ENCODE results near the gene PDP2.

PDP2 gene

DNA sequence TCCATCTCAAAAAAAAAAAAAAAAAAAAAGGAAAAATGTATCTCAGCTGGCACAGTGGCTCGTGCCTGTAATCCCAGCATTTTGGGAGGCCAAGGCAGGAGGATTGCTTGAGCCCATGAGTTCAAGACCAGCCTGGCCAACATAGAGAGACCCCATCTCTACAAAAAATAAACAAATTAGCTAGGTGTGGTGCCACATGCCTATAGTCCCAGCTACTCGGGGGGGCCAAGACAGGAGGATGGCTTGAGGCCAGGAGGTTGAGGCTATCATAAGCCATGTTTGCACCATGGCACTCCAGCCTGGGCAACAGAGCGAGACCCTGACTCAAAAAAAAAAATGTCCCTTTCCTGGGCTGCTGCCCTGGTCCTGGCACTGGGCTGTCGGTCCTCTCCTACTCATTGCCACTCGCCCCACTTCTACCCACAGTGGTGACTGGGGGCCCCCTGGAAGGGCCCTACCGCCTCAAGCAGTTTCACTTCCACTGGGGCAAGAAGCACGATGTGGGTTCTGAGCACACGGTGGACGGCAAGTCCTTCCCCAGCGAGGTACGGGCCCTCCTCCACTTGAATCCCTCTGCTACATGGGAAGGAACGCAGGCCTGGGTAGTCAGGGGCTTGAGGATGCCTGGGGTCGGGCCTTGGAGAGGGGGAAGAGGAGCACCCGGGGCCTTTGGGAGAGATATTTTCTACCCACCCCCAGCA is 30.1 kb upstream of the PDP2 start:
- Histone ChIP-seq H3K9me3 (ENCODE audit: control extremely low read depth in 1 of 5, control insufficient read depth in 4 of 5, insufficient read depth in 2 of 5, low read depth in 1 of 5, low read length in 4 of 5) (no peaks in the 10 kb centered on the region), H3K27ac (ENCODE audit: insufficient read depth in 1 of 2, low read depth in 1 of 2, low read length in 2 of 2, poor library complexity in 1 of 2, severe bottlenecking in 2 of 2) (no peak overlapping the region), H3K36me3 (ENCODE audit: control insufficient read depth in 4 of 4, insufficient read depth in 4 of 4, low read length in 3 of 4) (no peaks in the 10 kb centered on the region), H3K27me3 (replicated peaks in 2 of 5; ENCODE audit: control insufficient read depth in 4 of 5, insufficient read depth in 5 of 5, low read length in 4 of 5) (peaks cover 0 to 18% (median 14%) of the 10 kb centered on the region in 5 experiments), H3K4me1 (ENCODE audit: control extremely low read depth in 1 of 4, control insufficient read depth in 4 of 4, insufficient read depth in 4 of 4, low read length in 3 of 4) (peaks cover 0 to 13% (median 9%) of the 10 kb centered on the region in 4 experiments), H3K4me3 (ENCODE audit: control insufficient read depth in 1 of 7, extremely low read depth in 1 of 7, insufficient read depth in 4 of 7, low read depth in 2 of 7, low read length in 6 of 7) (no peak overlapping the region)
- ChIA-PET POLR2A (no interaction called here), CTCF (interaction anchor here (1.4 to 10.4 kb wide), 6 partner anchors 8 to 23 kb away, joined by 3 to 67 read pairs (median 4); no protein-coding TSS in a partner anchor)
- no peak for DNase-seq
- 93% methylated on average over 11 of the region's 14 CpGs for WGBS (ENCODE audit: insufficient coverage)

DNA sequence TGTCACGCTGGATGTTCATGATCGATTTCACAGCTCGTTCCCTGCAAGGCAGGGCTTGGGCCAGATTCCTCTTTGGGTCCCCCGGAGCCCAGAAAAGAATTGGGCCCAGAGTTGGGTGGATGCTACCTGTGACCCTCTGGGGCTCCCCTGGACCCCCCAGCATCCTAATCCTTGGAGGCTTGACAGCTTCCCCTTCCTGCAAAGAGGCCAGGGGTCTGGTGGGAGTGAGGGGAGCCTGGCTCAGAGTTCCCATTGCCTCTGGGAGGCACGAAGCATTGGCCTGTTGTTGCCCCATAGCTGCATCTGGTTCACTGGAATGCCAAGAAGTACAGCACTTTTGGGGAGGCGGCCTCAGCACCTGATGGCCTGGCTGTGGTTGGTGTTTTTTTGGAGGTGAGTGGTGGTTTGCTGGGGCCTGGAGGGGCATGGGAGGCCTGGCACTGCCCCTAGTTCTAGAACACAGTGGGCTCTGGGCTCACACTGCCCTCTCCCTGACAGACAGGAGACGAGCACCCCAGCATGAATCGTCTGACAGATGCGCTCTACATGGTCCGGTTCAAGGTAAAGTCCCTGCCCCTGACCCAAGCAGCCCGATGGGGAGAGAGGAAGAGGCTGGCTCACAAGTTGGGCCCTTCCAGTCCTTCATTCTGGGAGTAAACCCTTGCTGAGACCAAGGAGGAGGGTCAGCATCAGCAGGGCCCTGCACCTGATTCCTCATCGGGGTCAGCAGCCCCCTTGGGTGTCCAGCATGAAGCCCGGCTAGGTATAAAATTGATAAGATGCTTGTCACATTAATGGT is 28.9 kb upstream of the PDP2 start:
- CTCF ChIA-PET, result interaction anchor here (1.4 to 10.4 kb wide), 4 partner anchors 9 to 22 kb away, joined by 5 to 67 read pairs (median 6); partner anchors contain the start of gene NAE1
- Histone ChIP-seq H3K36me3 (ENCODE audit: control insufficient read depth in 4 of 4, insufficient read depth in 4 of 4, low read length in 3 of 4) (no peaks in the 10 kb centered on the region), H3K9me3 (ENCODE audit: control extremely low read depth in 1 of 5, control insufficient read depth in 4 of 5, insufficient read depth in 2 of 5, low read depth in 1 of 5, low read length in 4 of 5) (no peaks in the 10 kb centered on the region), H3K27ac (ENCODE audit: insufficient read depth in 1 of 2, low read depth in 1 of 2, low read length in 2 of 2, poor library complexity in 1 of 2, severe bottlenecking in 2 of 2) (no peak overlapping the region), H3K27me3 (replicated peaks in 2 of 5; ENCODE audit: control insufficient read depth in 4 of 5, insufficient read depth in 5 of 5, low read length in 4 of 5) (peaks cover 0 to 12% (median 4%) of the 10 kb centered on the region in 5 experiments), H3K4me1 (ENCODE audit: control extremely low read depth in 1 of 4, control insufficient read depth in 4 of 4, insufficient read depth in 4 of 4, low read length in 3 of 4) (peaks cover 0 to 13% (median 9%) of the 10 kb centered on the region in 4 experiments), H3K4me3 (ENCODE audit: control insufficient read depth in 1 of 7, extremely low read depth in 1 of 7, insufficient read depth in 4 of 7, low read depth in 2 of 7, low read length in 6 of 7) (no peak overlapping the region)
- no peak for DNase-seq
- WGBS (ENCODE audit: insufficient coverage), result 99% methylated on average over 12 of the region's 13 CpGs
- POLR2A ChIA-PET, result no interaction called here

DNA sequence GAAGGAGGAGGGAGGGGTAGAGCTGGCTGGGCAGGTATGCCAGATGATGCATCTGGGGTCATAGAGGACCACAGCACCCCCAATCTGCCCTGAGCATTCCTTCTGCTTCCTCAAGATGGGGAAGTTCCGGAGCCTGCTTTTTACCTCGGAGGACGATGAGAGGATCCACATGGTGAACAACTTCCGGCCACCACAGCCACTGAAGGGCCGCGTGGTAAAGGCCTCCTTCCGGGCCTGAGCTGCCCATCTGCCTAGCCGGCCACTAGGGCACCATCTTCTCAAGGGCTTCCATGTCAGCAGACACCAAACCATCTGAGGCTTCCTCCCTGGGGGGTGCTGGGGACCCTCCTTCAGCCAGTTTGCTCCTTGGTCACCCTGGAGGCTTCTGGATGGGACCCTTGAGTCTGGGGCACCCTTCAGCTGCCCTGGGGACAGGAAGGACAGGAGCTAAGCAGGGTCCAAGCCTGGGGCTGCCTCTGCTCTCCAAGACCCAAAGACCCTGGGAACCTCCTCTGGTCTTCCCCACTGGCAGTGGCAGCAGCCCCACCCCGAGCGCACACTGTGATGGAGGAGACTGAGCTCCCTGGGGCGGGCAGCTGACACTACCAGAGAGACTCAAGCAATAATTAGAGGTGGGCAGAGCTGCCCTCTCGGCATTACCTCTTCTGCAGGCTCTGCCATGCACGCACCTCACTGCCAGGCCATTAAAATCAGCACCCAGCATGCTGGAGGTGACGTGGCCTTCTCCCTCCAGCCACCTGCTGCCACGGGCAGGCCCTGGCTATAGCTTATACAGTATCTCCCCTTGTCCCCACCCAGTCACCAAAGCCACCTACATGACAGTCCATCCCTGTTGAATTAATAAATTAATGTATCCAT is 26.8 kb upstream of the PDP2 start:
- Histone ChIP-seq H3K27ac (ENCODE audit: insufficient read depth in 1 of 2, low read depth in 1 of 2, low read length in 2 of 2, poor library complexity in 1 of 2, severe bottlenecking in 2 of 2) (no peak overlapping the region), H3K36me3 (ENCODE audit: control insufficient read depth in 4 of 4, insufficient read depth in 4 of 4, low read length in 3 of 4) (no peaks in the 10 kb centered on the region), H3K4me1 (ENCODE audit: control extremely low read depth in 1 of 4, control insufficient read depth in 4 of 4, insufficient read depth in 4 of 4, low read length in 3 of 4) (peaks cover 0 to 13% (median 9%) of the 10 kb centered on the region in 4 experiments), H3K27me3 (replicated peaks in 2 of 5; ENCODE audit: control insufficient read depth in 4 of 5, insufficient read depth in 5 of 5, low read length in 4 of 5) (peaks cover 0 to 9% (median 0%) of the 10 kb centered on the region in 5 experiments), H3K4me3 (ENCODE audit: control insufficient read depth in 1 of 7, extremely low read depth in 1 of 7, insufficient read depth in 4 of 7, low read depth in 2 of 7, low read length in 6 of 7) (no peak overlapping the region), H3K9me3 (ENCODE audit: control extremely low read depth in 1 of 5, control insufficient read depth in 4 of 5, insufficient read depth in 2 of 5, low read depth in 1 of 5, low read length in 4 of 5) (no peaks in the 10 kb centered on the region)
- DNase-seq, result peak; percentile 73 to 94 (median 92)
- ChIA-PET POLR2A (no interaction called here), CTCF (interaction anchor here (0.8 to 6.1 kb wide), 11 partner anchors 14 to 113 kb away, joined by 3 to 73 read pairs (median 6); partner anchors contain the start of genes NAE1 and PDP2)
- 38% methylated on average over 13 of the region's 15 CpGs for WGBS (ENCODE audit: insufficient coverage)

DNA sequence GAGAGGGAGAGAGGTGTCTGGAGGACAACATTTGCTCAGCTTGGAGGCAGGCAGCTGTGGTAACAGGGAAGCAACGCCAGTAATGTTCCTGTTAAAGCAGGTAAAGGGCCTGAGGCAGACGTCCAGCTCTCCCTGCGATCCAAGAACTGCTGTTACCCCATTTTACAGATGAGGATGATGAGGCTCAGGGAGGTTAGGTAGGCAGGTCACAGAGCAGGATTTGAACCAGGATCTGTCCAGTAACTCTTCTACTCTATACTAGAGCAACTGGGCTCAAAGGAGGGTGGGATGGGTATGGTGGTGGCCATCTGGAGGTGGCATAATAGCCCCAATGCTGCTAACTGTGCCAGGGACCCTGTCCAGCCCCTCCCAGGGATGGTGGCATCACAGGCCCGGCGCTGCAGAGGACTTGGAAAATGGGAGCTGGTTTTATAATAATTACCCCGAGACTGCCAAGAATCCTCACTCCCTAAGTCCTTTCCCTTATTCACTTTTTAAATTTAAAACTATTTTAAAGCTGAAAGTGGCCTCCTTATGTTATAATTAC is 24.1 kb upstream of the PDP2 start:
- H3K4me3 ChIP-seq (ENCODE audit: control insufficient read depth in 1 of 7, extremely low read depth in 1 of 7, insufficient read depth in 4 of 7, low read depth in 2 of 7, low read length in 6 of 7), result no peak overlapping the region
- 91% methylated on average over 6 of the region's 6 CpGs for WGBS (ENCODE audit: insufficient coverage)
- no peak for DNase-seq
- no peak overlapping the region for H3K27ac ChIP-seq (ENCODE audit: insufficient read depth in 1 of 2, low read depth in 1 of 2, low read length in 2 of 2, poor library complexity in 1 of 2, severe bottlenecking in 2 of 2)
- ChIA-PET CTCF (interaction anchor here (0.8 to 6.1 kb wide), 7 partner anchors 11 to 105 kb away, joined by 3 to 73 read pairs (median 5); partner anchors contain the start of gene DYNC1LI2), POLR2A (no interaction called here)
- no peaks in the 10 kb centered on the region for H3K36me3 ChIP-seq (ENCODE audit: control insufficient read depth in 4 of 4, insufficient read depth in 4 of 4, low read length in 3 of 4)
- H3K27me3 ChIP-seq (replicated peaks in 2 of 5; ENCODE audit: control insufficient read depth in 4 of 5, insufficient read depth in 5 of 5, low read length in 4 of 5), result peaks cover 0 to 9% (median 0%) of the 10 kb centered on the region in 5 experiments
- H3K4me1 ChIP-seq (ENCODE audit: control extremely low read depth in 1 of 4, control insufficient read depth in 4 of 4, insufficient read depth in 4 of 4, low read length in 3 of 4), result peaks cover 0 to 16% (median 10%) of the 10 kb centered on the region in 4 experiments
- H3K9me3 ChIP-seq (ENCODE audit: control extremely low read depth in 1 of 5, control insufficient read depth in 4 of 5, insufficient read depth in 2 of 5, low read depth in 1 of 5, low read length in 4 of 5), result no peaks in the 10 kb centered on the region

DNA sequence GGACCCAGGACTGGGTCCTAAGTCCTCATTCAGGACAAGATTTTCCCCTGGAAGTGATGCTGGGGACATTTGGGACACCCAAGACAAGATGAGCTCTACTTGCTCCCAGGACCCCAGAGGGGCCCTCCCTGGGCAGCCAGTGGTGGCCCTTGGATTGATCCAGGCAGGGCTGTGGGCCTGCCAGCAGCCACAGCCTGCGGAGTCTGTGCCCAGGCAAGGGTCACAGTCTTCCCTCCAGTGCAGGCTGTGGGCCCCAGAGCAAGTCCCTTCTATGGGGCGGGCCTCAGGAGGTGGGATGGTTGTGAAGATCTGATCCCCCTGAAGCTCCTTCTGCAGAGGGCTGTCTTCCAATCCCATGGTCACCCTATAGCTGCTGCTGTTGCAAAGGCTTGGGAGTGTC is 23.5 kb upstream of the PDP2 start:
- peaks cover 0 to 16% (median 10%) of the 10 kb centered on the region in 4 experiments for H3K4me1 ChIP-seq (ENCODE audit: control extremely low read depth in 1 of 4, control insufficient read depth in 4 of 4, insufficient read depth in 4 of 4, low read length in 3 of 4)
- DNase-seq, result no peak
- H3K9me3 ChIP-seq (ENCODE audit: control extremely low read depth in 1 of 5, control insufficient read depth in 4 of 5, insufficient read depth in 2 of 5, low read depth in 1 of 5, low read length in 4 of 5), result no peaks in the 10 kb centered on the region
- no peaks in the 10 kb centered on the region for H3K36me3 ChIP-seq (ENCODE audit: control insufficient read depth in 4 of 4, insufficient read depth in 4 of 4, low read length in 3 of 4)
- CTCF ChIA-PET, result interaction anchor here (0.8 to 6.1 kb wide), 7 partner anchors 11 to 105 kb away, joined by 3 to 73 read pairs (median 5); partner anchors contain the start of gene DYNC1LI2
- no peak overlapping the region for H3K4me3 ChIP-seq (ENCODE audit: control insufficient read depth in 1 of 7, extremely low read depth in 1 of 7, insufficient read depth in 4 of 7, low read depth in 2 of 7, low read length in 6 of 7)
- POLR2A ChIA-PET, result no interaction called here
- 100% methylated on average over 1 of the region's 2 CpGs for WGBS (ENCODE audit: insufficient coverage)
- no peak overlapping the region for H3K27ac ChIP-seq (ENCODE audit: insufficient read depth in 1 of 2, low read depth in 1 of 2, low read length in 2 of 2, poor library complexity in 1 of 2, severe bottlenecking in 2 of 2)
- peaks cover 0 to 8% (median 0%) of the 10 kb centered on the region in 5 experiments for H3K27me3 ChIP-seq (replicated peaks in 2 of 5; ENCODE audit: control insufficient read depth in 4 of 5, insufficient read depth in 5 of 5, low read length in 4 of 5)

DNA sequence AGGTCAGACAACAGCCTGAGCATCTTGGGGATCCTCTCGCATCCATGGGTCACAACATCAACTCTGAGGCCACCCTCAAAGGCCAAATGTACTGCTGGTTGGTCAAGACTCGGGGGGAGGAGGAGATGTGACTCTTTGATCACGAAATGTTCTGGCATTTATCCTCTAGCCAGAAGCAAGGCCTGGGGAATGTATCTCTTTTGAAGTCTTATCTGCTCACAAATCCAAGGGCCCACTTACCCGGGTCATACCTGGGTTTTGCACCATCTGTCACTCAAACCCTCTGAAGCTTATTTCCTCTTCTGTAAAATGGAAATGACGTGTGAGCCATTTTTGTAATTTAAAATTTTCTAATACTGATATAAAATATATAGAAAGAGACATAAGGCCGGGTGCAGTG is 22.9 kb upstream of the PDP2 start:
- H3K9me3 ChIP-seq (ENCODE audit: control extremely low read depth in 1 of 5, control insufficient read depth in 4 of 5, insufficient read depth in 2 of 5, low read depth in 1 of 5, low read length in 4 of 5), result no peaks in the 10 kb centered on the region
- no peaks in the 10 kb centered on the region for H3K36me3 ChIP-seq (ENCODE audit: control insufficient read depth in 4 of 4, insufficient read depth in 4 of 4, low read length in 3 of 4)
- peaks cover 0 to 7% (median 0%) of the 10 kb centered on the region in 5 experiments for H3K27me3 ChIP-seq (replicated peaks in 2 of 5; ENCODE audit: control insufficient read depth in 4 of 5, insufficient read depth in 5 of 5, low read length in 4 of 5)
- no peak for DNase-seq
- 94% methylated on average over 3 of the region's 6 CpGs for WGBS (ENCODE audit: insufficient coverage)
- CTCF ChIA-PET, result interaction anchor here (1.5 to 6.1 kb wide), 4 partner anchors 10 to 106 kb away, joined by 3 to 73 read pairs (median 5); partner anchors contain the start of gene DYNC1LI2
- peaks cover 0 to 16% (median 10%) of the 10 kb centered on the region in 4 experiments for H3K4me1 ChIP-seq (ENCODE audit: control extremely low read depth in 1 of 4, control insufficient read depth in 4 of 4, insufficient read depth in 4 of 4, low read length in 3 of 4)
- POLR2A ChIA-PET, result no interaction called here
- no peak overlapping the region for H3K4me3 ChIP-seq (ENCODE audit: control insufficient read depth in 1 of 7, extremely low read depth in 1 of 7, insufficient read depth in 4 of 7, low read depth in 2 of 7, low read length in 6 of 7)
- no peak overlapping the region for H3K27ac ChIP-seq (ENCODE audit: insufficient read depth in 1 of 2, low read depth in 1 of 2, low read length in 2 of 2, poor library complexity in 1 of 2, severe bottlenecking in 2 of 2)

Measured in common myeloid progenitor, CD34-positive (primary cell).